IPS-18c (cell line): ENCODE measurements around the gene SRRM4.

Source experiments
- H3K4me3 ChIP-seq: 2 replicates; pipeline ENCODE4 v1.7.0; 2013; ENCODE audit warnings: low read depth, mild to moderate bottlenecking, low read length, moderate library complexity; ENCODE audit not compliant: insufficient read depth
- H3K9me3 ChIP-seq: one replicate; pipeline ENCODE4 v1.6.1; 2013; ENCODE audit warnings: mild to moderate bottlenecking, low read length, moderate library complexity; ENCODE audit not compliant: control insufficient read depth, insufficient read depth

Gene SRRM4

GRCh38 chr12:119171291-119171690, 189.9 kb downstream of the SRRM4 start:
- Histone ChIP-seq H3K4me3 (no peak overlapping the region), H3K9me3 (no peaks in the 10 kb centered on the region)

- no peak overlapping the region for H3K4me3 ChIP-seq
- H3K9me3 ChIP-seq, result no peaks in the 10 kb centered on the region
Measured at GRCh38 chr12:119171691-119172425, 190.5 kb downstream of the SRRM4 start.

GRCh38 chr12:119175081-119175480, 193.7 kb downstream of the SRRM4 start:
- Histone ChIP-seq H3K4me3 (no peak overlapping the region), H3K9me3 (no peaks in the 10 kb centered on the region)

GRCh38 chr12:119176267-119177055, 195.1 kb downstream of the SRRM4 start:
- Histone ChIP-seq H3K9me3 (no peaks in the 10 kb centered on the region), H3K4me3 (no peak overlapping the region)

- Histone ChIP-seq H3K4me3 (no peak overlapping the region), H3K9me3 (no peaks in the 10 kb centered on the region)
Measured at GRCh38 chr12:119177056-119177325, 195.7 kb downstream of the SRRM4 start.

- H3K4me3 ChIP-seq, result no peak overlapping the region; the same call in 1 of the 2 replicates
- no peaks in the 10 kb centered on the region for H3K9me3 ChIP-seq
Measured at GRCh38 chr12:119177724-119178380, 196.5 kb downstream of the SRRM4 start.

- Histone ChIP-seq H3K9me3 (no peaks in the 10 kb centered on the region), H3K4me3 (peak within 1 kb of the TSS; percentile 32)
Measured at GRCh38 chr12:119178544-119179334, 197.4 kb downstream of the SRRM4 start, which contains the start of gene HSPB8. TSS of gene HSPB8 (plus strand) at chr12:119178931. CDS start at chr12:119179313, 382 bp downstream.

GRCh38 chr12:119179335-119180021, 198.1 kb downstream of the SRRM4 start:
- H3K4me3 ChIP-seq, result peak overlapping the region; percentile 32
- no peaks in the 10 kb centered on the region for H3K9me3 ChIP-seq

GRCh38 chr12:119180380-119181040, 199.2 kb downstream of the SRRM4 start:
- Histone ChIP-seq H3K4me3 (no peak overlapping the region; the same call in 1 of the 2 replicates), H3K9me3 (no peaks in the 10 kb centered on the region)

GRCh38 chr12:119181202-119181601, 199.9 kb downstream of the SRRM4 start:
- H3K4me3 ChIP-seq, result no peak overlapping the region
- no peaks in the 10 kb centered on the region for H3K9me3 ChIP-seq

GRCh38 chr12:119181944-119182343, 200.6 kb downstream of the SRRM4 start:
- no peak overlapping the region for H3K4me3 ChIP-seq
- no peaks in the 10 kb centered on the region for H3K9me3 ChIP-seq

- no peak overlapping the region for H3K4me3 ChIP-seq
Measured at GRCh38 chr12:119182701-119183493, 201.6 kb downstream of the SRRM4 start.

GRCh38 chr12:119183942-119184695, 202.8 kb downstream of the SRRM4 start:
- Histone ChIP-seq H3K4me3 (no peak overlapping the region), H3K9me3 (no peaks in the 10 kb centered on the region)

More at GRCh38 chr12:119182701-119183493, 201.6 kb downstream of the SRRM4 start:
- H3K9me3 ChIP-seq, result no peaks in the 10 kb centered on the region

GRCh38 chr12:119195256-119195655, 213.9 kb downstream of the SRRM4 start:
- Histone ChIP-seq H3K9me3 (no peaks in the 10 kb centered on the region), H3K4me3 (no peak overlapping the region)

GRCh38 chr12:119198440-119198839, 217.1 kb downstream of the SRRM4 start:
- H3K4me3 ChIP-seq, result no peak overlapping the region
- H3K9me3 ChIP-seq, result no peaks in the 10 kb centered on the region
